NCI-H748 treated with DMSO at 0.1 percent for 48 hours (cell line): ENCODE data around the gene ESPL1.
A peak's percentile ranks its signal among the peaks of the same experiment; 100 is the strongest.
"Not testable (repeated sequence)": the region's sequence is repeated elsewhere in the genome, so short reads cannot be mapped to it uniquely, and the experiment has no call there.

Experiments used
- DNase-seq: peaks from one replicate; lab custom pipeline; 2025; lab: John Stamatoyannopoulos, UW

ESPL1 gene

GRCh38 chr12:53259891-53260290 is 8.2 kb upstream of the ESPL1 start:
- no peak for DNase-seq

GRCh38 chr12:53265783-53266182 is 2.3 kb upstream of the ESPL1 start:
- no peak for DNase-seq

GRCh38 chr12:53267306-53267998 is 647 bp upstream of the ESPL1 start:
- no peak for DNase-seq

GRCh38 chr12:53268630-53269562 is 797 bp downstream of the ESPL1 start:
- DNase-seq = no peak

GRCh38 chr12:53274445-53274844 is 6.3 kb downstream of the ESPL1 start:
- no peak for DNase-seq

- DNase-seq = no peak
Measured at GRCh38 chr12:53276511-53276910, 8.4 kb downstream of the ESPL1 start.

GRCh38 chr12:53277981-53278380 is 9.9 kb downstream of the ESPL1 start:
- DNase-seq = no peak

- no peak for DNase-seq
Measured at GRCh38 chr12:53279283-53279869, 11.3 kb downstream of the ESPL1 start.

- no peak for DNase-seq
Measured at GRCh38 chr12:53279888-53280498, 11.9 kb downstream of the ESPL1 start.

GRCh38 chr12:53286448-53286847 is 18.3 kb downstream of the ESPL1 start:
- no peak for DNase-seq

- DNase-seq = no peak
Measured at GRCh38 chr12:53287741-53288216, 19.7 kb downstream of the ESPL1 start.

- DNase-seq = no peak
Measured at GRCh38 chr12:53288322-53288721, 20.2 kb downstream of the ESPL1 start.

GRCh38 chr12:53289891-53290290 is 21.8 kb downstream of the ESPL1 start:
- no peak for DNase-seq

GRCh38 chr12:53290661-53291060 is 22.6 kb downstream of the ESPL1 start:
- no peak for DNase-seq

- no peak for DNase-seq
Measured at GRCh38 chr12:53292426-53292825, 24.3 kb downstream of the ESPL1 start.

GRCh38 chr12:53295070-53295890 is 27.2 kb downstream of the ESPL1 start, which contains the start of gene PFDN5:
TSS of gene PFDN5 (plus strand) at chr12:53295542. CDS start at chr12:53295568, 26 bp downstream.
- peak; percentile 69 for DNase-seq

GRCh38 chr12:53295891-53296219 is 27.8 kb downstream of the ESPL1 start:
- DNase-seq = no peak

- DNase-seq = not testable (repeated sequence)
Measured at GRCh38 chr12:53297106-53297505, 29.0 kb downstream of the ESPL1 start.

GRCh38 chr12:53298164-53298563 is 30.1 kb downstream of the ESPL1 start:
- no peak for DNase-seq

- no peak for DNase-seq
Measured at GRCh38 chr12:53299101-53299453, 31.0 kb downstream of the ESPL1 start.

GRCh38 chr12:53299454-53300180 is 31.5 kb downstream of the ESPL1 start, which contains the start of gene MYG1:
TSS of gene MYG1 (plus strand) at chr12:53299695. CDS start at chr12:53299738, 43 bp downstream.
- peak; percentile 77 for DNase-seq
